ENCODE data around the gene RGS3.
A peak's percentile ranks its signal among the peaks of the same experiment; 100 is the strongest.
"Not testable (repeated sequence)": the region's sequence is repeated elsewhere in the genome, so short reads cannot be mapped to it uniquely, and the experiment has no call there.

The RGS3 gene

GRCh38 chr9:113463418-113464285 is at the start of gene RGS3:
Gene RGS3 (plus strand): TSS chr9:113463727. CDS start chr9:113463803, 76 bp downstream.
- FAIRE-seq, result no peak

DNA sequence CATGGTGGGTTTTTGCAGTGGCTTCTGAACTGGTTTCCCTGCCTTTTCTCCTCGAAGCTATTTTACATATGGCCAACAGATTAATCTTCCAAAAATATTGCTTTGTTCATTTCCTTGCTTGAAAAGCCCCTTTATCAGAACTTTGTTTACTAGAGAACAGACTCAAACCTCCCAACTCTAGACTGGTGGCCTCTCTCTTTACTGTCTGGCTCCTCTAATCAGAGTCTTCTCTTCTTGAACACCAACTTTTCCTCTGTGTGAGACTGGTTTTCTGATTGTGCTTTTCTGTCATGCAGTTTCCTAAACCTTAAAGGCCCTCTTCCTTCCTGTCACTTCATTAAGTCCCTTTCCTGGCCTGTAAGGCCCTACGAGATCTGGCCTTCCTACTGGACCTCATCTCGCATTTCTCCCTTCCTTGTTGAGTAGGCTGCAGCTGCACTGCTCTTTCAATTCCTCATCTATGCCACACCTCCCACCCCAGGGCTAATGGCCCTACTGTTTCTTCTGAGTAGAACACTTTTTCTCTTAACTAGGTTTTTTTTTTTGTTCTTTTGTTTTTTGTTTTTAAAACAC is 47.3 kb upstream of the RGS3 start:
- FAIRE-seq, result no peak

DNA sequence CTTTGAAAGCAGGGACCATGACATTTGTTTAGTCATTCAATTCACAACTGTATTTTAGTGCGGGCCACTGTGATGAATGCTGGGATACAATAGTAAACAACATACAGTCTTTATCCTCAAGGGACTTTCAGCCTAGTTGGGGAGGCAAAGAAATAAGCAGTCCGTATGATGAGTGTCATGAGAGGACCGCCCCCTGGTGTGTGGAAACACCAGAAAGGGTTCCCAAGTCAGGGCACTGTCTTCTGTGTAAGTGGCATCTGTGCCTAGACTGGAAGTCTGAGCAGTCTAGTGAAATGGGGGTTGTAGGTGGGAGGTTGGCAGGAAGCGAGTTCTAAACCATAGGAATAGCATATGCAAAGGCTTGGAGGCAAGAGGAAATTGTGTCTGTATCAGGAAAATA is 46.2 kb upstream of the RGS3 start:
- no peak for FAIRE-seq

DNA sequence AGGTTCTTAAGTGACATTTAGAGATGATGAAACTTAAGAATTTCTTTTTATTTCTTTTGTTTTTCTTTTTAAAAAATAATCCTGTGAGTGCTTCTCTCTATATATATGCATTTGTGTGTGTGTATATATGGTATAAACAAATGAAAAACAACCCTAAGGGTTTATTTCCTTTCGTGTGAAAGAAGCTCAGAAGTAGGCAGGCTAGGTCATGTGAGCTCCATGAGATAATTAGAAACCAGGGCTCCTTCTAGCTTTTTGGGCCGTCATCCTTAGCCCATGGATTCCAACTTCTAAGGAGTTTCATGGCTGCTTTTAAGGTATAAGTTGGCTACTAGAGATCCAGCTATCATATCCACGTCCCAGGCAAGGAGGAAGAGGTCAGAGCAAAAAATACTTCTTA is 41.8 kb upstream of the RGS3 start:
- no peak for FAIRE-seq

- FAIRE-seq, result no peak
Observed at GRCh38 chr9:113425072-113425471, 38.5 kb upstream of the RGS3 start.

DNA sequence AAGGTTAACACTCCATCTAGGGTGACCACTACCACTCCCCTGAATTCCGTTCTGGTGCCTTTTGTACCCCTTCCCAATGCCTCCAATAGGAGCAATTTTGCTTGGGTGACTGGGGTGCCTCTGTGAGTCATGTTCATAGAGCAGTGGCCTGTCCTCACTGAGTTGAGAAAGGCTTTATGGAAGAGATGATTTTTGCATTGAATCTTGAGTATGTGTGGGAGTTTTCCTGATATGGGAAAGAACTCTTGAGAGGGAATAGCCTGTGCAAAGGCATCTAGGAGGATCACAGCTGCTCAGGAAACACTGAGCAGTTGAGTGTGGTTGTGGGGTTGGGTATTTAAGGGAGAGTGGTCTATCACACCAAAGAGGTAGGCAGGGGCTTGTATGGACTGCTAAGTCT is 36.8 kb upstream of the RGS3 start:
- FAIRE-seq, result no peak

GRCh38 chr9:113427629-113428028 is 35.9 kb upstream of the RGS3 start:
- FAIRE-seq, result no peak

DNA sequence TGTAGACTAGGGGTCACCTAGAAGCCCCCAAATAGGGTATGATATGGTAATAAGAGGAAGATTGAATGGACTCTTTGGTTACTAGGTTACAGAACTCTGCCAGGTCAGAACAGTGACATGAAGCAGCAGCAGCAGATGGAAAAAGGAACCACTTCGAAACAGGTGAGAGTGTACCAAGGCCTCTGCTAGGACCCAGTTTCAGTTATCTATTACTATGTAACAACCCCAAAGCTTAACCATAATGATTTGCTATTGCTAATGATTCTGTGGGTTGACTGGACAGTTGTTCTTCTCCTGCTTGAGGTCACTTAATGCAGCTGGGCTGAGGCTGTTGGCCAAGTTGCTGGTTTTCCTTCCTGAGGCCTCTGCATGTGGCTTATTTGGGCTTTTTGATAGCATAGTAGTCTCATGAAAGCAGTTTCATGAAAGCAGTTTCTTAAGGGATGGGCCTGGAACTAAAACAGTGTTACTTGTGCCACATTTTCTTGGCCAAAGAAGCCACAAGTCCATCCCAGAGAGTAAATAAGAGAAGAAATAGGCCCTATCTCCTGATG is 35.4 kb upstream of the RGS3 start:
- FAIRE-seq, result no peak

GRCh38 chr9:113431191-113431590 is 32.3 kb upstream of the RGS3 start:
- FAIRE-seq, result no peak

- no peak for FAIRE-seq
Observed at GRCh38 chr9:113436728-113437515, 26.6 kb upstream of the RGS3 start.

DNA sequence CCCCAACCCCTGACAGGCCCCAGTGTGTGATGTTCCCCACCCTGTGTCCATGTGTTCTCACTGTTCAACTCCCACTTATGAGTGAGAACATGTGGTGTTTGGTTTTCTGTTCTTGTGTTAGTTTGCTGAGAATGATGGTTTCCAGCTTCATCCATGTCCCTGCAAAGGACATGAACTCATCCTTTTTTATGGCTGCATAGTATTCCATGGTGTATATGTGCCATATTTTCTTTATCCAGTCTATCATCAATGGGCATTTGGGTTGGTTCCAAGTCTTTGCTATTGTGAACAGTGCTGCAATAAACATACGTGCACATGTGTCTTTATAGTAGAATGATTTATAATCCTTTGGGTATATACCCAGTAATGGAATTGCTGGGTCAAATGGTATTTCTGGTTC is 25.8 kb upstream of the RGS3 start:
- not testable (repeated sequence) for FAIRE-seq

GRCh38 chr9:113444736-113445135 is 18.8 kb upstream of the RGS3 start:
- FAIRE-seq, result no peak

DNA sequence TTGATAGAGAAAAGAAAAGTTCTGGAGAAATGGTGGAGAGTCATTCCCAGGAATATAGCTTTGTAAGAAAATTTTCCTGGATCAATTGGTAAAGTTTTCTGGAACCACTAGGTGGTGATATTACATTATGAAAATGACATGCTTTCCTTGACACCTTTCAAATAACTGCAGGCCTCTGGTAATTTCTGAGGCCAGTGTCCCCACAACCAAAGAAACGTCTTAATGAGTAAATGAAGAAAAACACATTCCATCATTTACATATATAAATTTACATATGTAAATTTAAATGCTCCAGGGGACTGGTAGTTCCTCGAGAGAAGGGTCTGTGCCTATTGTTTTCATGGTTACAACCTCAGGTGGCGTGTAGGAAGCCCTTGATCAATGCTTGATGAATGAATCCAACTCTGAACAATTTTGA is 17.2 kb upstream of the RGS3 start:
- FAIRE-seq, result peak; percentile 97

- no peak for FAIRE-seq
Observed at GRCh38 chr9:113449376-113449775, 14.2 kb upstream of the RGS3 start.

- no peak for FAIRE-seq
Observed at GRCh38 chr9:113452113-113452605, 11.4 kb upstream of the RGS3 start.

GRCh38 chr9:113454914-113455761 is 8.4 kb upstream of the RGS3 start:
- no peak for FAIRE-seq

DNA sequence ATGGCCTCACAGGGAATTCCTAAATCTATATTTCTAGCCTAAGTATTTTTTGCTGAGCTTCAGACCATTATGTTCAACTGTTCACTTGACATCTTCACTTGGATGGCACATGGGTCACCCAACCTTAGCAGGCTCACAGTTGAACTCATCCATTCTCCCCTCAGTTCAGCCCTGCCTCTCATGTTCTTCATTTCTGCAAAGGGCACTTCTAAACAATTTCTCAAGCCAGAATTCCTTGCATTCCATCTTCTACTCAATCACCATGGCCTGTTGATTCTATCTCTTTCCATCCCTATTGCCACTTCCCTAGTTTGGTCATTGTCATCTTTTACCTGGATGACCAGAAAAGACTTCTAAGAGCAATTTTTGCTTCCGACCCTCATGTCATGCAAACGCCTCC is 7.3 kb upstream of the RGS3 start:
- no peak for FAIRE-seq

DNA sequence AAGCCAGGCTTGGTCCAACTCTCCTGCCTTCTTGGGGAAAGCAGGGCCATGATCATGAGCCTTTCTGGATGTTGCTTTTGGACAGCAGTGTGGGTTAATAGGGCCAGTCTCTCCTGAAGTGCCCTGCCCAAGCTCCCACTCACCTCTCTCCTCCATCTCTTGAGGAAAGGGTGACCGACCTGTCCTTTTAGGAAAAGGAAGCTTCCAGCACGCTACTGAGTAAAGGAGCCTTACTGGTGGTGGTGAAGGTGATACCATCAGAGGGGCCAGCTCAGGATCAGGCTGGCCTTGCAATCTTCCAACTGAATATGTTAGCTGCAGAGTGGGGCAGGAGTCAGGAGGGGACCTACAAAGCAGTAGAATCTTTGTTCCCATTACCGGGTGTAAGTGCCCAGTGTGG is 2.2 kb upstream of the RGS3 start:
- no peak for FAIRE-seq

DNA sequence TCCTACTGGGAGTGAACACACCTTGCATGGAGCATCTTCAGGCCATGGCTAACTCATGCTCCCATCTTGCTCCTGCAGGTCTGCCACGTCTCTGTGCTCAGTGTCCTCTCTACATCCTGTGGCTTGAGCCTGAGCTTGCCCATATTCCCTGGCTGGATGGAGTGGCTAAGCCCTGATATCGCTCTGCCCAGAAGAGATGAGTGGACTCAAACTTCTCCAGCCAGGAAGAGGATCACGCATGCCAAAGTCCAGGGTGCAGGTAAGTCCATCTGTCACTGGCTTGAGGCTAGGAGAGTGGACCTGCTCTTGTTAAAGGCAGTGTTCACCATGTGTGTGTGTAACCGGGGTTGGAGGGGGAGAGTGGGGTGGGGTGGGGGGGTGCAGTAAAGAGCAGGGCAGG is 1.6 kb upstream of the RGS3 start:
- FAIRE-seq, result no peak

DNA sequence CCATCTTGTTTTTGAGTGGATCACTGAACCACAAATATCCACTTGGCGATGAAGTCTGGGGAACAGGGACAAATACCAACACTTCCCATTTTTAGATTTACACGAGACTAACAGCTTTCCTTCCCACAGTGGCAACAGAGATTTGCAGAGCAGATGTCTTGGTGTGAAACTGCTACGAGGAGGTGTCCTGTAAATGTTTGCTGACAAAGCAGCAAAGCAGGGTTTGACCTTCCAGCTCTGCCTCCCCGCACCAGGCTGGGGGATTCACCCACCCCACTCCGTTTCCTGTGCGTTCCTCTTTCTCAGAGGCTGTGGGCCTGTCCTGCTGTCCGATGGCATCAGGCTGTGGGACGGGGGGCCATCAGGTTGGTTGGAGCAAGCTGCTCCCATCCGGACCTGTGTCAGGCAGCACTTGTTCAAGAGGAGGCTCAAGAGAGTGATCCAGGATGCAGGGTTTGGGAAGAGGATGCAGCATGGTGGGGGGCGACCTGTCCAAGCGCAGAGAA is 693 bp upstream of the RGS3 start:
- no peak for FAIRE-seq

DNA sequence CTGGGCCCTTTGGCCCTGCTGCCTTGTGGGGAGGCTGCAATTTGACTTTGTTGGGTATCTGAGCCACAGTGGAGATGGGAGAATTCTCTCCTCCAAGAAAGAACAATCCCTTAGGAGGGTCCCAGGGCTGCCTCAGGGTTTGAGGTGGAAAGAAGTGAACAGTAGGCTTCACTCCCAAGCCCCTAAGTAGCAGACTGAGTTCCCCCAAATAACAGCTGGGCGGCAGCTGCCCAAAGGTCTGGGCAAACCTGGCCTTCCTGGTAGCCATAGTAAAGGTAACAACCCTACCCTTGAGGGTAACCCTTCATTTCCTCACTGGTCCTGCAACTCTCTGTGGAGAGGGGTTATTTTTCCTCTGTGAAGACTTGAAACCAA is 746 bp downstream of the RGS3 start:
- no peak for FAIRE-seq

- FAIRE-seq, result no peak
Observed at GRCh38 chr9:113465599-113466140, 2.1 kb downstream of the RGS3 start.
